HFF-Myc (cell line): ENCODE measurements around the gene DIP2B.

Source experiments
- DNase-seq: peaks from one replicate; pipeline ENCODE4 v3.0.0-alpha.2; 2011; ENCODE audit warnings: low read depth; ENCODE audit errors: extremely low read depth
- H3K4me3 ChIP-seq: replicated peaks from 2 replicates; pipeline ENCODE4 v1.5.1; 2011; ENCODE audit warnings: low read depth, mild to moderate bottlenecking, control low read depth, low read length
- TF ChIP-seq, protein P1 (sequence below): IDR thresholded peaks from 2 replicates; pipeline ENCODE4 v1.5.1; 2012; ENCODE audit warnings: mild to moderate bottlenecking, low read depth, low read length, control low read depth; ENCODE audit errors: missing control alignments

Gene DIP2B

DNA sequence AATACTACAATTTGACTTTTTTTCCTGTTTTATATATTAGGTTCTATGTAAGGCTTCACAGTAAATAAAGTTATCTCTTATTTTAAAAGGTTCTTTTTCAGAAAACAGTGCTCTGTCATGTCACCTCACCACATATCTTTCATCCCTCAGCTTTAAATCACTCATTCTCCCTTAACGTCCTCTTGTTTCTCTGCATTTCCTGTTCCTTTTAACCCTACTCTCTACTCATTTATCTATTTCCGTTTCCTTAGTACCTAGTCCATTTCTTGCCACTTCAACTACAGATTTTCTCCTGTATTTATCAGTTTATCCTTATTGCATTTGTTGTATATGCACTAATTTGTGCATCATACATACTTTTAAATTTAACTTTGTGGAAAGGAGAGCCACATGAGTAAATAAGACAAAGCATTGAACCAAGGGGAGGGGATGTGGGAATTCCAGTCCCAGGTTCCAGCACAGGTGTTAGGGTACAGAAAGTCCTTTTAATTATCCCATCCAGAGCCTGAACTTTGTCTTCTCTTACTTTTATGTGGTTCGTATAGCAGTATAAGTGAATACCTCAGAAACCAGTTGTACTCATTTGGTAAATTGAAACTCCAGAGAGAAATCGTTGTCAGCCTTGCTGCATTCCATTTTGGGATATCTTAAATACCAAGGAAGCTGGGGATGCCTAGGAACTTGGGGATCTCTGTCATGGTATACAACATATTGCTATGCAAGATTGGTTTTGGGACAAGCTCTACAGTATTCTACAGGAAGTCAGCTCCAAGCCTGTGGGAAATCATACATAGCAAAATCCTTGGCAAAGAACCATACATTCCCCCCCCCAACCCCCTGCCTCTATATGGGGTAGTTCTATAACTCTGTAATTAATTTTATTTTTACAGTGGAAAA is 120.5 kb downstream of the DIP2B start:
- DNase-seq, result no peak
- H3K4me3 ChIP-seq, result no peak overlapping the region
- TF ChIP-seq, protein P1, sequence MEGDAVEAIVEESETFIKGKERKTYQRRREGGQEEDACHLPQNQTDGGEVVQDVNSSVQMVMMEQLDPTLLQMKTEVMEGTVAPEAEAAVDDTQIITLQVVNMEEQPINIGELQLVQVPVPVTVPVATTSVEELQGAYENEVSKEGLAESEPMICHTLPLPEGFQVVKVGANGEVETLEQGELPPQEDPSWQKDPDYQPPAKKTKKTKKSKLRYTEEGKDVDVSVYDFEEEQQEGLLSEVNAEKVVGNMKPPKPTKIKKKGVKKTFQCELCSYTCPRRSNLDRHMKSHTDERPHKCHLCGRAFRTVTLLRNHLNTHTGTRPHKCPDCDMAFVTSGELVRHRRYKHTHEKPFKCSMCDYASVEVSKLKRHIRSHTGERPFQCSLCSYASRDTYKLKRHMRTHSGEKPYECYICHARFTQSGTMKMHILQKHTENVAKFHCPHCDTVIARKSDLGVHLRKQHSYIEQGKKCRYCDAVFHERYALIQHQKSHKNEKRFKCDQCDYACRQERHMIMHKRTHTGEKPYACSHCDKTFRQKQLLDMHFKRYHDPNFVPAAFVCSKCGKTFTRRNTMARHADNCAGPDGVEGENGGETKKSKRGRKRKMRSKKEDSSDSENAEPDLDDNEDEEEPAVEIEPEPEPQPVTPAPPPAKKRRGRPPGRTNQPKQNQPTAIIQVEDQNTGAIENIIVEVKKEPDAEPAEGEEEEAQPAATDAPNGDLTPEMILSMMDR, result no peak

DNA sequence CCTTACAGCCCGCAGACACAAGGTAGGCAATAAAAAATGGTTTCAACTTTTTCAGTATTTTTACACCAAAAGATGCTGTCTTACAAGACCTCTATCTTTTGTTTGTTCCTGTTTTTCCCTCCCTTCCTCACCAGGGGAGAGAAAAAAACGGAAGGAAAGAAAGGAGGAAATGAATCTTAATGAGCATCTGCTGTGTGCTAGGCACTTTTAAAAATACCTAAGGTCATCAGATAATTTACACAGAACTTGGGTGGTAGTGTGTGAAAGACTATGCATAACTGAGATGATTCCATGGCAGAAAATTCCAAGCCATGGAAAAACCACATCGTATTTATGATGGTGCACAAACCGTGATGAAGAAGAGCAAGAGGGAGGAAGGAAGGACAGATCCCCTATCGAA is 121.2 kb downstream of the DIP2B start:
- DNase-seq, result no peak
- TF ChIP-seq, protein P1, result no peak
- no peak overlapping the region for H3K4me3 ChIP-seq

DNA sequence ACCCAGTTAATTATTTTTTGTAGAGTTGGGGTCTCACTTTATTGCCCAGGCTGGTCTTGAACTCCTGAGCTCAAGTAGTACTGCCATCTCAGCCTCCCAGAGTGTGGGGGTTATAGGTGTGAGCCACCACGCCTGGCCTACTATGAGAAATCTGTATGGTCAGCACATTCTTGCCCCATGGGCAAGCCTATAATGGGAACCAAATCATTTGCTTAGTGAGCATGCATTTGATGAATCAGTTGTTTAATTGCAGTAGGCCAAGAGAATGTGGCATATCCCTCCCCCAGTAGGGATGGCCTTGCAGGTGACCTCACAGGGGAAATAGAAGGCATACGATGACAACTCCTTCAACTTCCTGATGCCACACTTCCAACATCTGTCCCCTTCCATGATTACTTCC is 122.7 kb downstream of the DIP2B start:
- TF ChIP-seq, protein P1, result no peak
- H3K4me3 ChIP-seq, result no peak overlapping the region
- DNase-seq, result no peak

DNA sequence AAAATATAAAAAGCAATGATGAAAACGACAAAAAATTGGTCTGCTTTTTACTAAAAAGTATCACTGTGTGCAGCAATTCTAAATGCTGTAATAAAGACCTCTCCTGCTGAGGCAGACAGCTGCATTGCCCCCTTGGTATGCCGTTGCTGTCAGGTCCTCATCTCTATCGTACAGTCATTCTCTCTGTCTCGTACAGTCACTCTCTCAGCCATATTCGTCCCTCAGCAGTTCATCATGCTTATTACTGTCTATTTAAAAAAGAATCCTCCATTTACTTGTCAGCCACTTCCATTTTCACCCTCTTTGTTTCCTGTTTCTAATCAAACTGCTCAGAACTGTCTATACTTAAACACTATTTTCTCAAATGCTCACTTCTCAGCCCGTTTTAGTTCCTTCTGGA is 123.6 kb downstream of the DIP2B start:
- no peak overlapping the region for H3K4me3 ChIP-seq
- DNase-seq, result no peak
- TF ChIP-seq, protein P1, result no peak

DNA sequence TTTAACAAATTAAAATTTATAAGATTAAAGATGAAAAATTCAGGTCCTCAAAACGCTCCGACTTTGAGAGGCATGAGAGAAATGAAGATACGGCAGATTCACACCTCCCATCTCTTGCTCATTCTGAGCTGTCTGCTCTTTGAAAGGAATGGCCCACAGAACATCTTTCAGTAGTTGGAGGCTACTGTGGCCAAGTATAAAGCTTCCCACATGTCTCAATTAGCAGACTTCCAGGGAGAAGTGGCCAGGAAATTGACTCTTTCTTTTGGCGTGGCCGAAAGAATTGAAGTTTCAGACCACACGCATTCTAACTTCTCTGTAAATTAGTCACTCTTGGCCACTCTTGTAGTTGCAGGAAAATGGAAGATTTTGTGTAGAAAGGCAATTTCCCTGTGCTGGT is 129.2 kb downstream of the DIP2B start:
- H3K4me3 ChIP-seq, result no peak overlapping the region
- TF ChIP-seq, protein P1, result no peak
- no peak for DNase-seq

DNA sequence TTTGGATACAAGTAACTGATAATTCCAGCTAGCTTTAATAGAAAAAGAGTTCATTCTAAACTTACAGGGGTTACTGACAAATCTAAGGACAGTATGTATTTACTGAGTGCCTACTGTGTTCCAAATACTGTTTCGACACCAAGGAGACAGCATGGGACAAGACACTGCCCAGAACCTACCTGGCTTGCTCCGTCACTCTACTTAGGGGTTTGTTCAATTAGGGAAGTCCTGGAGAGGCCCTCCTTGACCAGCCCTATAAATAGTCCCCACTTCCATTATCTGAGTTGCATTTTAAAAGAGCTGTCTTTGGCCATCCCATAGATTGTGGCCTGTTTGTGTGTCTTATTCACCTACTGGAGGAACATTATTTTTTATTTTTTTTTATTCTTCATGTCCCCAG is 129.6 kb downstream of the DIP2B start:
- TF ChIP-seq, protein P1, result no peak
- DNase-seq, result no peak
- no peak overlapping the region for H3K4me3 ChIP-seq

DNA sequence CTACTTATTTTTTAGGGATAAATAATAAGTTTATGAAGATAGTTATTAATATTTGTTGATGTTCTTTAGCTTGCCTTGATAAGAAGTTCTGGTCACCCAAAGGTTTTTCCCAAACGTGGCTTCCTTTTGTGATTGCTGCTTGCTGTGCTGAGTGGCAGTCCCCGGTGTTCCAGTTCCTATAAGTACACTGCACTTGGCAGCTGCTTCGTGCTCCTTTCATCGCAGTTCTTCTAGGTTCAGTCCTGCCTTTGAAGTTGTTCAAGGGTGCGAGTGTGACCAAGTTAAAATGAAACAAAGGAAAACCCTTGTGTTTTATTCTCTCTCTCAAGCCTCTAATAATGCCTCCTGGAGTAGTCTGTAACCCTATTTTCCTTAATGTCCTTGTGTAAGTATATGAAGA is 130.6 kb downstream of the DIP2B start:
- no peak for DNase-seq
- no peak overlapping the region for H3K4me3 ChIP-seq
- TF ChIP-seq, protein P1, result no peak
